ENCODE results near the gene STRAP.

- TF ChIP-seq CTCF (IDR thresholded peaks at IDR 0.05; ENCODE audit: insufficient read depth, low read length), result no peak
- no peak for TF ChIP-seq POLR2AphosphoS5 (IDR thresholded peaks at IDR 0.05; ENCODE audit: low read depth)
- TF ChIP-seq REST (IDR thresholded peaks at IDR 0.05; ENCODE audit: insufficient replicate concordance, low read depth), result no peak
Observed at GRCh38 chr12:15932971-15933370, 50.8 kb downstream of the STRAP start.
